Cerebellar nuclear complex (tissue), 1 donor: Measurements from ENCODE around the gene ALB.

Source experiments
- DNase-seq, 2 experiments: peaks; one replicate each; lab custom pipeline; 2025; lab: John Stamatoyannopoulos, UW

ALB gene

GRCh38 chr4:73429826-73430587, 25.9 kb downstream of the ALB start:
- no peak for DNase-seq

GRCh38 chr4:73431813-73432168, 27.7 kb downstream of the ALB start:
- no peak for DNase-seq

- DNase-seq, result no peak
Observed at GRCh38 chr4:73432169-73433000, 28.3 kb downstream of the ALB start.

- no peak for DNase-seq
Observed at GRCh38 chr4:73433140-73433539, 29.1 kb downstream of the ALB start.

- no peak for DNase-seq
Observed at GRCh38 chr4:73434311-73434710, 30.2 kb downstream of the ALB start.

- no peak for DNase-seq
Observed at GRCh38 chr4:73435984-73436383, 31.9 kb downstream of the ALB start, which contains the start of gene AFP. AFP (plus strand) TSS chr4:73436221; CDS start chr4:73436263, 42 bp downstream.

GRCh38 chr4:73436674-73437557, 32.8 kb downstream of the ALB start:
- DNase-seq, result no peak

- no peak for DNase-seq
Observed at GRCh38 chr4:73437558-73437956, 33.5 kb downstream of the ALB start.

- DNase-seq, result no peak
Observed at GRCh38 chr4:73438048-73438447, 34.0 kb downstream of the ALB start.

- no peak for DNase-seq
Observed at GRCh38 chr4:73438582-73439215, 34.6 kb downstream of the ALB start.

- no peak for DNase-seq
Observed at GRCh38 chr4:73439445-73439844, 35.4 kb downstream of the ALB start.

- no peak for DNase-seq
Observed at GRCh38 chr4:73439991-73440390, 35.9 kb downstream of the ALB start.

GRCh38 chr4:73440653-73441052, 36.6 kb downstream of the ALB start:
- no peak for DNase-seq

- no peak for DNase-seq
Observed at GRCh38 chr4:73442275-73442674, 38.2 kb downstream of the ALB start.

GRCh38 chr4:73443224-73443623, 39.1 kb downstream of the ALB start:
- no peak for DNase-seq

GRCh38 chr4:73445383-73446335, 41.6 kb downstream of the ALB start:
- DNase-seq, result no peak

- no peak for DNase-seq
Observed at GRCh38 chr4:73446336-73446938, 42.4 kb downstream of the ALB start.

- no peak for DNase-seq
Observed at GRCh38 chr4:73447671-73448070, 43.6 kb downstream of the ALB start.

GRCh38 chr4:73448448-73449203, 44.5 kb downstream of the ALB start:
- no peak for DNase-seq
